HG03039 (cell line): ENCODE measurements around the gene CRB2.

Experiments used
- ATAC-seq: cut with Tn5 transposase; IDR thresholded peaks from one replicate; pipeline ENCODE4 v1.9.1; 2021; ENCODE audit warnings: mild to moderate bottlenecking, moderate library complexity; ENCODE audit not compliant: unreplicated experiment

CRB2 gene

GRCh38 chr9:123361731-123362510 is 5.9 kb downstream of the CRB2 start:
- no peak for ATAC-seq

- ATAC-seq, result no peak
Observed at GRCh38 chr9:123362856-123363255, 6.9 kb downstream of the CRB2 start.

- no peak for ATAC-seq
Observed at GRCh38 chr9:123364241-123364824, 8.3 kb downstream of the CRB2 start.

GRCh38 chr9:123365287-123365880 is 9.4 kb downstream of the CRB2 start:
- ATAC-seq, result no peak

GRCh38 chr9:123365881-123366528 is 10.0 kb downstream of the CRB2 start:
- no peak for ATAC-seq

GRCh38 chr9:123368023-123368422 is 12.0 kb downstream of the CRB2 start:
- no peak for ATAC-seq

- ATAC-seq, result no peak
Observed at GRCh38 chr9:123368536-123369153, 12.6 kb downstream of the CRB2 start.

- ATAC-seq, result no peak
Observed at GRCh38 chr9:123369296-123369695, 13.3 kb downstream of the CRB2 start.

GRCh38 chr9:123370108-123370507 is 14.1 kb downstream of the CRB2 start:
- no peak for ATAC-seq

GRCh38 chr9:123370526-123371227 is 14.7 kb downstream of the CRB2 start:
- ATAC-seq, result no peak

GRCh38 chr9:123371228-123371584 is 15.2 kb downstream of the CRB2 start:
- ATAC-seq, result no peak

GRCh38 chr9:123371805-123372590 is 16.0 kb downstream of the CRB2 start:
- no peak for ATAC-seq

GRCh38 chr9:123372766-123373446 is 16.9 kb downstream of the CRB2 start:
- no peak for ATAC-seq

- ATAC-seq, result no peak
Observed at GRCh38 chr9:123373447-123373923, 17.5 kb downstream of the CRB2 start.

- ATAC-seq, result no peak
Observed at GRCh38 chr9:123373946-123374345, 17.9 kb downstream of the CRB2 start.

- no peak for ATAC-seq
Observed at GRCh38 chr9:123375469-123376132, 19.6 kb downstream of the CRB2 start.

- ATAC-seq, result no peak
Observed at GRCh38 chr9:123376218-123377071, 20.4 kb downstream of the CRB2 start.
